GM12878 (cell line): ENCODE data around the gene PPFIA4. TPM values are rescaled to one million over a fixed set of nuclear protein-coding genes. Genes with fewer than 3 reads are reported as not detected.
A peak's percentile ranks its signal among the peaks of the same experiment; 100 is the strongest.

Experiments
- BACH1 ChIP-seq: fragments of 450-650 bp; IDR thresholded peaks from 2 replicates; pipeline ENCODE4 v1.6.1; 2017; ENCODE audit warnings: mild to moderate bottlenecking, borderline replicate concordance
- BCLAF1 ChIP-seq: fragments of 450-650 bp; IDR thresholded peaks from 2 replicates; pipeline ENCODE4 v1.6.1; 2017; ENCODE audit warnings: antibody characterized with exemption, mild to moderate bottlenecking, moderate library complexity
- BMI1 ChIP-seq: fragments of 450-650 bp; IDR thresholded peaks from 2 replicates; pipeline ENCODE4 v1.6.1; 2016; ENCODE audit warnings: mild to moderate bottlenecking, moderate library complexity, borderline replicate concordance
- CBX5 ChIP-seq: sonication (generic); IDR thresholded peaks from 2 replicates; pipeline ENCODE4 v1.6.1; 2016; ENCODE audit warnings: low read depth, moderate library complexity, mild to moderate bottlenecking, inconsistent platforms
- CUX1 ChIP-seq: IDR thresholded peaks from 2 replicates; pipeline ENCODE4 v1.6.1; 2012; ENCODE audit warnings: improper control_type of control experiment, low read depth, low read length; ENCODE audit not compliant: insufficient replicate concordance
- E2F8 ChIP-seq: fragments of 450-650 bp; IDR thresholded peaks from 2 replicates; pipeline ENCODE4 v1.6.1; 2018; ENCODE audit warnings: mild to moderate bottlenecking, low read depth, moderate library complexity; ENCODE audit not compliant: partially characterized antibody
- EP300 ChIP-seq, 2 experiments: fragments of 150-350 bp in 1 of 2; IDR thresholded peaks; 2 replicates each; pipeline ENCODE4 v1.6.1; 2011 to 2012; ENCODE audit warnings: low read depth in 2 of 2, low read length in 2 of 2, borderline replicate concordance in 1 of 2, improper control_type of control experiment in 1 of 2, inconsistent platforms in 1 of 2; ENCODE audit not compliant: control insufficient read depth in 1 of 2
- EZH2 ChIP-seq: IDR thresholded peaks from 2 replicates; pipeline ENCODE4 v1.6.1; 2012; ENCODE audit warnings: low read depth, mild to moderate bottlenecking, control low read depth, inconsistent platforms, low read length, borderline replicate concordance; ENCODE audit not compliant: control insufficient read depth
- HDAC6 ChIP-seq: fragments of 200-600 bp; sonication (generic); IDR thresholded peaks from one replicate; pipeline ENCODE4 v1.8.0; 2017; ENCODE audit warnings: antibody characterized with exemption; ENCODE audit not compliant: unreplicated experiment
- NFYA ChIP-seq: IDR thresholded peaks from 2 replicates; pipeline ENCODE4 v1.6.1; 2011; ENCODE audit warnings: low read depth, mild to moderate bottlenecking, low read length, improper control_type of control experiment, borderline replicate concordance
- NR2C2 ChIP-seq: IDR thresholded peaks from 2 replicates; pipeline ENCODE4 v1.6.1; 2011; ENCODE audit warnings: borderline replicate concordance, low read depth; ENCODE audit not compliant: control insufficient read depth, insufficient read length
- SREBF1 ChIP-seq: IDR thresholded peaks from 2 replicates; pipeline ENCODE4 v1.6.1; 2012; ENCODE audit warnings: mild to moderate bottlenecking, low read length
- SUPT20H ChIP-seq: IDR thresholded peaks from 2 replicates; pipeline ENCODE4 v1.6.1; 2011; ENCODE audit warnings: low read depth, mild to moderate bottlenecking, low read length, moderate library complexity, borderline replicate concordance; ENCODE audit not compliant: control insufficient read depth
- ZNF384 ChIP-seq: IDR thresholded peaks from 2 replicates; pipeline ENCODE4 v1.6.1; 2012; ENCODE audit warnings: low read depth, mild to moderate bottlenecking, low read length, improper control_type of control experiment, borderline replicate concordance
- polyA plus RNA-seq, 11 experiments: library from polyadenylated mRNA; depleted of rRNA in 4 of 11; unstranded in 6 of 11; stranded (reverse) in 5 of 11; fragments of >200 nt; fragmentation: Nextera tagmentation in 4 of 11; fragmentation: Illumina TruSeq in 1 of 11; extraction: Ambion mirVana in 4 of 11; extraction: Trizol in 1 of 11; gene quantifications; 1 replicate in 1 of 11; 2 replicates in 10 of 11; pipeline versions ENCODE4 v1.2.1 to v1.2.3, GENCODE V29; 2011 to 2016; ENCODE audit warnings: inconsistent platforms in 2 of 11, missing spikeins in 2 of 11, low read depth in 1 of 11
- total RNA-seq, 4 experiments: library from RNA; depleted of rRNA in 3 of 4; stranded (reverse); fragments of >200 nt in 3 of 4; fragmentation: Illumina TruSeq in 1 of 4; extraction: Trizol in 1 of 4; gene quantifications; 2 replicates each; pipeline versions ENCODE4 v1.2.1 to v1.2.3, GENCODE V29; 2013 to 2021

Gene PPFIA4
- total and polyA plus RNA-seq, 10 of the 15 experiments (the other 5 are each of a cell fraction or from before 2014, with no cell fraction given): 0.02 to 19.7 (median 0.34) TPM; not detected in 1

DNA sequence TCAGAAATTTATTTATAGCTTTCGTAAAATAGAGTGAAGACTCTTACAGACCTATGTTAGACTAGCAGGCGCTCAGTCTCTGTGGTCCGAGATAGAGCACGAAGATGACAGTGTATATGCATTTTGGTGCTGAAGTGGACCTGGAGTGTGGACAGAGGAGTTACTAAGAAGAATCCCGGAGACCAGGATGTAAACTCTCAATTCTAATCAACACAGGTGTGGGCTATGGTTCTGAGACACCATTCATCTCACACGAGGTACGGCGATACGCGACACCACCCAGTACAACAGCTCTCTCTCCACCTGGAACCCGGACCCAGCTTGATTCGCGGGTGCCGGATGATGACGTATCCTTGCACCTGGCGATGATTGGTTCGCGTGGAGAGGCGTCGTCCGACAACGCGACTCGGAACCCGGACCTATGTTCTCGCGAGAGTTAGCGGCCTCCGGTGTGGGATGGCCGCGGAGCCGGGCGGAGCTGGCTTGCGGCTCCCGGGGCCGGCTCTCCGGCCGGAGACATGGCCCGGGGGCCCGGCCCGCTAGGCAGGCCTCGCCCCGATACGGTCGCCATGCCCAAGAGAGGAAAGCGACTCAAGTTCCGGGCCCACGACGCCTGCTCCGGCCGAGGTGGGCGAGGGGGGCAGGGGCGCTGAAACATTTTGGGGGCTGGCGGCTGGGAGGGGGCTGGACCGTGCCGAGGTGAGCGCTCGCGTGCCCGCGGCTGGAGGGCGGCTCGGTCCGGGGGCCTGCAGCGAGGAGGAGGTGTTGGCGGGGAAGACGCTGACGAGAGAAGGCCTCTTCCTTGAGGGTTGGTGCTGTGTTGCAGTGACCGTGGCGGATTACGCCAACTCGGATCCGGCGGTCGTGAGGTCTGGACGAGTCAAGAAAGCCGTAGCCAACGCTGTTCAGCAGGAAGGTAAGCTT is 19.1 kb upstream of the PPFIA4 start, which contains the start of gene TMEM183A (continued):
- no peak for TF ChIP-seq ZNF384
- peak; percentile 35; the same call in 1 of the 2 replicates for TF ChIP-seq BACH1
- no peak for TF ChIP-seq CUX1
- TF ChIP-seq BCLAF1: no peak
- no peak for TF ChIP-seq HDAC6
- TF ChIP-seq BMI1: no peak
- TF ChIP-seq E2F8: no peak
- peak; percentile 38; the same call in 1 of the 2 replicates for TF ChIP-seq NFYA
- TF ChIP-seq SUPT20H: no peak
- no peak for TF ChIP-seq NR2C2
- no peak for TF ChIP-seq EP300 (IDR thresholded peaks at IDR 0.05; ENCODE audit: borderline replicate concordance in 1 of 2, control insufficient read depth in 1 of 2, low read depth in 2 of 2, low read length in 2 of 2)
- no peak for TF ChIP-seq CBX5
- no peak for TF ChIP-seq EZH2
- TF ChIP-seq SREBF1: no peak
